AG04450 (cell line): ENCODE measurements around the gene C10orf120. TPM values are rescaled to one million over a fixed set of nuclear protein-coding genes. Genes with fewer than 3 reads are reported as not detected.

ENCODE experiments used
- CTCF ChIA-PET: fragments of 300-600, 350-600 bp; formaldehyde crosslinking; extraction: SDS; loops from one replicate; lab custom pipeline; 2022; ENCODE audit warnings: antibody characterized with exemption, inconsistent platforms; lab: Charles Lee
- POLR2A ChIA-PET: fragments of 350-600 bp; formaldehyde crosslinking; extraction: SDS; loops from one replicate; lab custom pipeline; 2021; ENCODE audit warnings: antibody characterized with exemption, inconsistent platforms; lab: Yijun Ruan, JAX
- DNase-seq: peaks from one replicate; pipeline ENCODE4 v3.0.0-alpha.2; 2011; ENCODE audit warnings: low read depth, low spot score
- H3K27ac ChIP-seq: one replicate; pipeline ENCODE4 v1.5.1; 2012; ENCODE audit warnings: low read depth, low read length, control low read depth
- H3K27me3 ChIP-seq: one replicate; pipeline ENCODE4 v1.6.0; 2012; ENCODE audit warnings: low read length; ENCODE audit not compliant: control insufficient read depth, insufficient read depth
- H3K4me3 ChIP-seq: 2 replicates; pipeline ENCODE4 v1.5.1; 2011; ENCODE audit warnings: mild to moderate bottlenecking, low read depth, low read length, control low read depth
- H3K9me3 ChIP-seq: 2 replicates; pipeline ENCODE4 v1.5.1; 2012; ENCODE audit warnings: low read length; ENCODE audit not compliant: control insufficient read depth, insufficient read depth
- polyA plus RNA-seq: library from polyadenylated mRNA; depleted of rRNA; stranded (reverse); fragments of >200 nt; gene quantifications from 2 replicates; pipeline ENCODE4 v1.2.3, GENCODE V29; 2011
- TF ChIP-seq, protein P1 (sequence below): IDR thresholded peaks from 2 replicates; pipeline ENCODE4 v1.5.1; 2011; ENCODE audit warnings: low read depth, low read length, control low read depth, inconsistent platforms

The C10orf120 gene
- polyA plus RNA-seq, 1 experiment, result not detected

DNA sequence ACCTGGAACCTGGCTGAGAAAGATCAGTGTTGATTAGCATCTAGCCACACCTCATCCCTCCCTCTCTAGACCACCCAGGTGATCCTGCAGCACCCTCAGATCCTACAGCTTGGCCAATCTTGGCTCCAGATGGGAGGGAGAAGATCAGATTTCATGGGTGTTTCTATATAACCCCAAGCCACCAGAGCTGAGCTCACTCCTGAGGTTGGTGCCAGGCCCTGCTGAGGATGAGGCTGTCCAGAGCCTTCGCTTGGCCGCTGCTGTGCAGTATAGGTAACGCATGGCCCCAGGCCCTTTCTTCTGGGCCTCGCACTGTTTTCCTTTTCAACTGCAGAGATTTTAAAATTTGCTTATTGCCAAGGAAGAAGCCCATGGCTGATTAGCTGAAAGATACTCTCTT lies 27.0 kb downstream of the C10orf120 start:
- H3K4me3 ChIP-seq, result no peak overlapping the region
- H3K9me3 ChIP-seq, result no peaks in the 10 kb centered on the region
- POLR2A ChIA-PET, result no interaction called here
- no peak for DNase-seq
- TF ChIP-seq, protein P1, sequence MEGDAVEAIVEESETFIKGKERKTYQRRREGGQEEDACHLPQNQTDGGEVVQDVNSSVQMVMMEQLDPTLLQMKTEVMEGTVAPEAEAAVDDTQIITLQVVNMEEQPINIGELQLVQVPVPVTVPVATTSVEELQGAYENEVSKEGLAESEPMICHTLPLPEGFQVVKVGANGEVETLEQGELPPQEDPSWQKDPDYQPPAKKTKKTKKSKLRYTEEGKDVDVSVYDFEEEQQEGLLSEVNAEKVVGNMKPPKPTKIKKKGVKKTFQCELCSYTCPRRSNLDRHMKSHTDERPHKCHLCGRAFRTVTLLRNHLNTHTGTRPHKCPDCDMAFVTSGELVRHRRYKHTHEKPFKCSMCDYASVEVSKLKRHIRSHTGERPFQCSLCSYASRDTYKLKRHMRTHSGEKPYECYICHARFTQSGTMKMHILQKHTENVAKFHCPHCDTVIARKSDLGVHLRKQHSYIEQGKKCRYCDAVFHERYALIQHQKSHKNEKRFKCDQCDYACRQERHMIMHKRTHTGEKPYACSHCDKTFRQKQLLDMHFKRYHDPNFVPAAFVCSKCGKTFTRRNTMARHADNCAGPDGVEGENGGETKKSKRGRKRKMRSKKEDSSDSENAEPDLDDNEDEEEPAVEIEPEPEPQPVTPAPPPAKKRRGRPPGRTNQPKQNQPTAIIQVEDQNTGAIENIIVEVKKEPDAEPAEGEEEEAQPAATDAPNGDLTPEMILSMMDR, result no peak
- CTCF ChIA-PET, result interaction anchor here (1.2 kb wide), 1 partner anchor 107 kb away, joined by 3 read pairs; no protein-coding TSS in a partner anchor
- no peaks in the 10 kb centered on the region for H3K27me3 ChIP-seq
- H3K27ac ChIP-seq, result no peak overlapping the region

DNA sequence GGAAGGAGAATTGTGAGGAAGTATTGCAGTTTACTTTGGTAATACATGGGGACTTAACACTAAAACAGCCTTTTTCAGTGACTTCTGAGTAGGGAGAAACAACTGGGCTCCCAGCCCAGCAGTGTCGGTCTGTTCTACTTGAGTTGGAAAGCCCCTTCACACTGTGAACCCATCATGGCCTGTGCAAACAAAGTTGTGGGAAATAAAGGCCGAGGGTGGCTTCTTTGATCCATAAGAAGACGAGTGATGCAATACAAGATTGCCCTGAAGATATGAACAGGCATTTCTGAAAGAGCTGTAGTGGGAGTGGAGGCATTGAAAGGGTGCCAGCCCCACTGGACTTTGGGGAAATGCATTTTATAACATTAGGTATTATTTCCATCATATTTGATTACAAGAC lies 28.3 kb downstream of the C10orf120 start:
- TF ChIP-seq, protein P1, result no peak
- CTCF ChIA-PET, result no interaction called here
- no peak for DNase-seq

DNA sequence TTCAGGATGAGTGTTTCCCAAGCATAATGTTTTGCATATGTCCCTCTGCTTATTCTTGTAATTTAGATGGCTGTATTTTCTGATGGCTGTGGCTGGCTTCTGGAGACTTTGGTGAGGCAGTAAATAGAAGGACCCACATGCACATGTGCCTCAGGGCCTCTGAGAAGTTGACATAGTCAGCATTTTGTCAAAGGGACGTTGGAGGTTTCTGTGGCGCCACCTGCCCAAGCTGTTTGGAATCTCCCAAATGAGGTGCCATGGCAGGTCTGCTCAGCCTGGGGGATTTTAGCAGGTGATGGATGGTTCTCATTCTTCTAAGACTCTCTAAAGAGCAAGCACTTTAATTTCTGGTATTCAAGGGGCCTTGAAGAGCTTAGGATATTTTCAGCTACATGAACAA lies 29.8 kb downstream of the C10orf120 start:
- no peak for DNase-seq
- POLR2A ChIA-PET, result no interaction called here
- Histone ChIP-seq H3K27me3 (no peaks in the 10 kb centered on the region), H3K4me3 (no peak overlapping the region), H3K9me3 (no peaks in the 10 kb centered on the region), H3K27ac (no peak overlapping the region)
- TF ChIP-seq, protein P1, result no peak
- CTCF ChIA-PET, result no interaction called here

More for the DNA sequence above, 28.3 kb downstream of the C10orf120 start:
- H3K27me3 ChIP-seq, result no peaks in the 10 kb centered on the region
- POLR2A ChIA-PET, result no interaction called here
- no peaks in the 10 kb centered on the region for H3K9me3 ChIP-seq
- H3K27ac ChIP-seq, result no peak overlapping the region
- H3K4me3 ChIP-seq, result no peak overlapping the region

DNA sequence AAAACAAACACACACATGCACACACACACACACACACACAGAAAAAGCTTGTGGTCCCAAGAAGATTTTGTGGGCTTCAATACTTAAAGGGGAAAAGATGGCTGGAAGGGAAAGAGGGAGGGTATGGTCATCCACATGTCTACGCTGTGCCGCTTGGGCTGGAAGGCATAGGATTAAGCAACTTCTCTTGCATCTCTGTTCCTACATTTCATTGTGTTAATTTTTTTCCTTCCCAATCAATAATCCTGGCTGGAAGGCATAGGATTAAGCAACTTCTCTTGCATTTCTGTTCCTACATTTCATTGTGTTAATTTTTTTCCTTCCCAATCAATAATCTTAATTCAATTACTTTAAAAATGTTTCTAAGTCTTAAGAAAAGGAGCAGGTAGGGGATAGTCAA lies 30.6 kb downstream of the C10orf120 start:
- TF ChIP-seq, protein P1, result no peak
- Histone ChIP-seq H3K27ac (no peak overlapping the region), H3K9me3 (no peaks in the 10 kb centered on the region), H3K4me3 (no peak overlapping the region), H3K27me3 (no peaks in the 10 kb centered on the region)
- ChIA-PET POLR2A (no interaction called here), CTCF (no interaction called here)
- no peak for DNase-seq

DNA sequence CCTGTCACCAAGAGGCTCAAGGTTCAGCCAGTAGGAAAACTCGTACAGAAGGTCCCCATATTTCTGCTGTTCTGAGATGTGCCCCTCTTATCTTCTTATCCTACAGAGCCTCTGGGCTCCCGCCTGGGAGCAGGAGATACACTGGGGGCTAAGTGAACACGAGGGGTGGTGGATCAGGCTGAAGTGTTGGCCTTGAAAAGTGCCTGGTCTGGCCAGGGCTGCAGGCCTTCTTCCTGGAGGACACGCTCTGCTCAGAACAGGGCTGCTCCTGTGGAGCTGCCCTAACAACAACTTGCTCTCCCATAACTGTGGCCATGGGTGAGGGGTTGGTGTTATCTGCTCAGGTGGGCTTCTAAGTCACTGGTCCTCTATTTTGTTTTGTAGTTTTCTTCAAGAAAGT lies 33.7 kb downstream of the C10orf120 start:
- POLR2A ChIA-PET, result no interaction called here
- H3K27ac ChIP-seq, result no peak overlapping the region
- no peak for DNase-seq

More for the DNA sequence above, 33.7 kb downstream of the C10orf120 start:
- H3K4me3 ChIP-seq, result no peak overlapping the region
- H3K9me3 ChIP-seq, result no peaks in the 10 kb centered on the region
- no peaks in the 10 kb centered on the region for H3K27me3 ChIP-seq
- CTCF ChIA-PET, result no interaction called here
- TF ChIP-seq, protein P1, result no peak
